Muscle of leg (tissue), 9 donors: Measurements from ENCODE around the gene HOXB7. TPM values are rescaled to one million over a fixed set of nuclear protein-coding genes. Genes with fewer than 3 reads are reported as not detected.

Experiments used
- polyA plus RNA-seq, 8 donors: library from polyadenylated mRNA; unstranded; fragments of 120-200 nt; gene quantifications; one replicate each; pipeline versions ENCODE4 v1.2.1 to v1.2.3, GENCODE V29; 2013; ENCODE audit warnings: inconsistent platforms in 1 of 8, low replicate concordance in 1 of 8; ENCODE audit not compliant: insufficient read length in 8 of 8, insufficient read depth in 1 of 8
- total RNA-seq: library from RNA; stranded (reverse); fragments of 120-200 nt; gene quantifications from one replicate; pipeline ENCODE4 v1.2.4, GENCODE V29; 2013

Gene HOXB7
- total and polyA plus RNA-seq, 9 donors, result 2.3 to 4.7 (median 3.7) TPM

Other genes with a start within 250 kb of the HOXB7 start
- 0.35 TPM for gene SKAP1, start 180.8 kb downstream of the HOXB7 start, total RNA-seq
- under 1 TPM in 7 of 8 donors, not detected in 1; 0.22 to 0.52 (median 0.38) TPM for gene SKAP1, start 180.8 kb downstream of the HOXB7 start, polyA plus RNA-seq
- gene HOXB1, start 80.0 kb downstream of the HOXB7 start, total RNA-seq, result not detected
- gene HOXB1, start 80.0 kb downstream of the HOXB7 start, polyA plus RNA-seq, result under 1 TPM in 1 of 8 donors, not detected in 7; 0.13 TPM
- gene HOXB2, start 65.9 kb downstream of the HOXB7 start, total RNA-seq, result 2.7 TPM
- gene HOXB2, start 65.9 kb downstream of the HOXB7 start, polyA plus RNA-seq, result 10 to 100 TPM in 4 of 8 donors, 1 to 10 TPM in 4; 5.1 to 14.2 (median 10.7) TPM
- 1.3 TPM for gene HOXB4, start 32.7 kb downstream of the HOXB7 start, total RNA-seq
- gene HOXB4, start 32.7 kb downstream of the HOXB7 start, polyA plus RNA-seq, result 1 to 10 TPM in 6 of 8 donors, under 1 TPM in 2; 0.53 to 1.7 (median 1.2) TPM
- gene HOXB3, start 20.8 kb downstream of the HOXB7 start, total RNA-seq, result 4.7 TPM
- gene HOXB3, start 20.8 kb downstream of the HOXB7 start, polyA plus RNA-seq, result 10 to 100 TPM in 4 of 8 donors, 1 to 10 TPM in 4; 3.1 to 14.6 (median 9.9) TPM
- gene HOXB5, start 17.2 kb downstream of the HOXB7 start, total RNA-seq, result 0.13 TPM
- 1 to 10 TPM in 1 of 8 donors, under 1 TPM in 7; 0.21 to 2.7 (median 0.56) TPM for gene HOXB5, start 17.2 kb downstream of the HOXB7 start, polyA plus RNA-seq
- gene HOXB6, start 6.0 kb downstream of the HOXB7 start, total RNA-seq, result 0.84 TPM
- gene HOXB6, start 6.0 kb downstream of the HOXB7 start, polyA plus RNA-seq, result 1 to 10 TPM in 6 of 8 donors, under 1 TPM in 2; 0.88 to 1.7 (median 1.3) TPM
- 0.04 TPM for gene HOXB8, start 4.3 kb upstream of the HOXB7 start, total RNA-seq
- under 1 TPM in 7 of 8 donors, not detected in 1; 0.11 to 0.46 (median 0.30) TPM for gene HOXB8, start 4.3 kb upstream of the HOXB7 start, polyA plus RNA-seq
- gene HOXB9, start 15.3 kb upstream of the HOXB7 start, total RNA-seq, result 0.31 TPM
- gene HOXB9, start 15.3 kb upstream of the HOXB7 start, polyA plus RNA-seq, result 1 to 10 TPM in 3 of 8 donors, under 1 TPM in 5; 0.36 to 1.3 (median 0.72) TPM
- not detected for gene PRAC1, start 111.5 kb upstream of the HOXB7 start, total RNA-seq
- not detected for gene PRAC1, start 111.5 kb upstream of the HOXB7 start, polyA plus RNA-seq
- gene PRAC2, start 112.2 kb upstream of the HOXB7 start, total RNA-seq, result not detected
- gene PRAC2, start 112.2 kb upstream of the HOXB7 start, polyA plus RNA-seq, result not detected
- gene HOXB13, start 117.7 kb upstream of the HOXB7 start, total RNA-seq, result under 0.01 TPM
- under 1 TPM in 1 of 8 donors, not detected in 7; 0.06 TPM for gene HOXB13, start 117.7 kb upstream of the HOXB7 start, polyA plus RNA-seq
- gene TTLL6, start 206.2 kb upstream of the HOXB7 start, total RNA-seq, result not detected
- gene TTLL6, start 206.2 kb upstream of the HOXB7 start, polyA plus RNA-seq, result under 1 TPM in 2 of 8 donors, not detected in 6; 0.25 to 0.62 TPM
- gene CALCOCO2, start 220.0 kb upstream of the HOXB7 start, total RNA-seq, result 22.4 TPM
- gene CALCOCO2, start 220.0 kb upstream of the HOXB7 start, polyA plus RNA-seq, result 10 to 100 TPM; 40.8 to 49.1 (median 44.9) TPM